Hematopoietic multipotent progenitor cell treated with erythropoietin and hydrocortisone succinate and interleukin-3 and kit ligand, for 15 days (in vitro differentiated cells): ENCODE measurements around the gene TAS1R2.
A peak's percentile ranks its signal among the peaks of the same experiment; 100 is the strongest.
"Not testable (repeated sequence)": the region's sequence is repeated elsewhere in the genome, so short reads cannot be mapped to it uniquely, and the experiment has no call there.

Experiments used
- DNase-seq: peaks from one replicate; pipeline ENCODE4 v3.0.0-alpha.2; 2015; ENCODE audit warnings: low spot score

Gene TAS1R2

GRCh38 chr1:18883636-18884418 is 24.4 kb upstream of the TAS1R2 start:
- peak; percentile 70 for DNase-seq

DNA sequence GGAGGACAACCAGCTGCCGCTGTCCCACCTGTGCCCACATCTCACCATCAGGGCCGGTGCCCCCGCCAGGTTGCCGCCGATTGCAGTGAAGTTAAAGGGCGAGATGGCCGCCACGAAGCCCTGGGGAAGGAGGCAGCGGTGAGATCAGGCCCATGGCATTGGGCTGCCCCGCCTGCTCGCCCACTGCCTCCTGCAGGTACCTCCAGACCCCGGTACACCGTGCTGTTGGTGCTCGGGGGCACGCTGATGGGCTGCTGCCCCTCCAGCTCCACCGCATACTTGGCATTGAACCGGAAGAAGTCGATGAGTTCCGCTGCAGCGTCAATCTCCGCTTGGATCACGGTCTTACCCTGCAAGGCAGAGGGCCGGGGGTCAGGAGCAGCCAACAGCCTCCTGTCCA is 23.6 kb upstream of the TAS1R2 start:
- DNase-seq = no peak

GRCh38 chr1:18882486-18882885 is 23.0 kb upstream of the TAS1R2 start:
- no peak for DNase-seq

DNA sequence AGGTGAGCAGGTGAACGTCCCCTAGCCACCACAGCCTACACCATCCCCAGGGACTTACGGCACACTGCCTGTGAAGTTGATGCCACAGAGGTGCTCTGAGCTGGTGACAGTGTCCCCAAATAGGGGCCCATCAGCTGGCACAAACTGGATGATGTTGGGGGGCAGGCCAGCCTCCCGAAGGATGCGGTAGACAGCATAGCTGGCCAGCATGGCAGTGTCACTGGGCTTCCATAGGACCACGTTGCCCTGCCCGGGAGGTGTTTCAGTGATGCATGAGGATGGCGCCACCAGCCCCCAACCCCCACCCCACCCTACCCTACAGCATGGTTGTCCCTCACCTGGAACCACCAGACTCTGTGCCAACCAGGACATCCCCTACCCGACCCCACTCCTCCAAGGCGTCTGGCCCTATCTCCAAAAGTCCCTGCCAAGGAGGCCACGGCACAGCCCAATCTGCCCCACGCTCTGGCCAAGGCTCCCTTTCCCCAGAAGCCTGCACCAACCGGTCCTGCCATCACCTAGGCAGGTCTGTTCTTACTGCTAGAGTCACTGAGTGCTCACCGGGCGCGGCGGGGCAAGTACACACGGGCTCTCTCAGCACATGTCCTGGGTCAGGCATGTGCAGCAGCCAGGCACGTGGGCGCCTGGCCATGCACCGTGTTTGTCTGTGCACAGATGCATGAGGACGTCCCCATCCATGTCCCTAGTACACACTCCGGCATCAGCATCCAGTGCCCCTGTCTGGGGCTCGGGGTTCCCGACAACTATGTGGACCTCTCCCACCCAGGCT is 22.4 kb upstream of the TAS1R2 start:
- no peak for DNase-seq

- no peak for DNase-seq
Measured at GRCh38 chr1:18881164-18881563, 21.7 kb upstream of the TAS1R2 start.

DNA sequence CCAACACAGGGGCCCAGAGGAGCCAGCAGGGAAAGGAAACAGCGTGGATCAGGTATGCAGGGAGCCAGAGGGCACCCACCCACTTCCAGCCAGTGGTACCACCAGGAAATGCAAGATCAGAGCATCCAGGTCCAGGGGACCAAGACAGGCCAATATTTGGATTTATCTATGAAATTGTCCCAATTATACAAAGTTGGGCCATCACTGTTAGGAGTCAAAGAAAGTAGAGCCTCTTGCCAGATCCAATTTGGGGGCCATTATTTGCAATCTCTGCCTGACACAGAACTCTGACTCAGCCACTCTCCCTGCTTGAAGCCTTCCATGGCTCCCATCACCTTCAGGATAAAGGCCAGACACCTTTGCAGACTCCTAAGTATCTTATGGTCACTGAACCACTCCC is 21.1 kb upstream of the TAS1R2 start:
- DNase-seq = no peak

- no peak for DNase-seq
Measured at GRCh38 chr1:18879791-18880309, 20.4 kb upstream of the TAS1R2 start.

GRCh38 chr1:18879215-18879790 is 19.8 kb upstream of the TAS1R2 start:
- no peak for DNase-seq

DNA sequence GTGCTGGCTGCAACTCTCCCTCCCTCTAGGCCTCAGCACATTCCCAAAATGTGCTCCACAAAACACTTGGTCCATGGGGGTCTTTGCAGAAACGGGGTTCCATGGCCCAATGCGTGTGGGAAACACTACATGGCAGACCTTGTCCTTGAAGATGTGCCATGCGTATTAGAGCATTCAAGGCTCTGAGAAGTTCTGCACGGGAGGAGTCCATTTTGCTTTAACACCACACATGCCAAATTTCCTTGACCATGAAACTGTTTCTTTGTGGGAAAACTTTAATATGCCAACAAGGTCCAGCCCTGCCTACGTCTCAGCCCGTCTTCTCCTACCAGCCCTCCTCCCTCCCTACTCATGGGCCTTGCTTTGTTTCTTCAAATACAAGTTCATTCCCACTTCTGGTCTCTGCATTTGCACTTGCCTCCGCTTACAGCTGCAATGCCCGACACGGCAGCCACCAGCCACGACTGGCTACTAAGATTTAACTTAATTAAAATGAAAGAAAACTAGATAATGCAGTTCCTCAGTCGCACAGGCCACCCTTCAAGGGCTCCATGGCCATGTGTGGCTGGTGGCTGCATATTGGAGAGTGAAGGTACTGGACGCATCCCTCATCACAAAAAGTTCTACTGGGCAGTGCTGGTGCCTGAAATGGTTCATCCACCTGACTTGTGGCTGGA is 19.2 kb upstream of the TAS1R2 start:
- no peak for DNase-seq

GRCh38 chr1:18877282-18877681 is 17.8 kb upstream of the TAS1R2 start:
- DNase-seq = no peak

DNA sequence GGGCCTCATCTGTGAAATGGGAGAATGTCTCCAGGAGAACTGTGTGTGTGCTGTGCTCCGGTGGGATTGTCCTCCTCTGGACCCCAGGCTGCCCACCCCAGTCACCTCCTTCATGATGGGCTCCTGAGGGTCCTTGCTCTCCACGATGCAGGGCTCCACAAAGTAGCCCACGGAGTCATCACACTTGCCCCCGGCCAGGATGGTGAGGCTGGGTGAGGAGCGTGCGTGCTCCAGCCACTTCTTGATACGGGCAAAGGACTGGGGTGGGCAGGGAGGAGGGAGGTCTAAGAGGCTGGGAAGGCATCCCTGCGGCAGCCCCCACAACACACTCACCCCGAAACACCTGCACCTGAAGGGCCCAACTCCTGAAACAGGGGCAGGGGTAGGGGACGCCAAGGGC is 16.8 kb upstream of the TAS1R2 start:
- DNase-seq = no peak

DNA sequence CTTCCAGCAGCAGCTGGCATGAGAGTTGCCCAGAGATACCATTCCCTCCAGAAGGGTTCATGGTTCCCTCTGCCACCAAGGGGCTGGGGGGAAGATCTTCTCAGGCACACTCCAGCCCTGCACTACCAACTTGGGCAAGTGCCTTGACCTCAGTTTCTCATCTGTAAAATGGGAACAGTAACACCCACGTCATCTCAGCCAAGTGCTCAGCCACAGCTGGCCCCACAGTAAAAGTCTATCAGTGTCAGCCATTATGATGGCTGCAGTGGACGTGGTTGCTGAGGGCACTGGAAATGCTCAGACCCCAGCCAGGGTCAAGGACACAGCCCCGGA is 16.3 kb upstream of the TAS1R2 start:
- no peak for DNase-seq

- peak; percentile 65 for DNase-seq
Measured at GRCh38 chr1:18875107-18875795, 15.8 kb upstream of the TAS1R2 start.

DNA sequence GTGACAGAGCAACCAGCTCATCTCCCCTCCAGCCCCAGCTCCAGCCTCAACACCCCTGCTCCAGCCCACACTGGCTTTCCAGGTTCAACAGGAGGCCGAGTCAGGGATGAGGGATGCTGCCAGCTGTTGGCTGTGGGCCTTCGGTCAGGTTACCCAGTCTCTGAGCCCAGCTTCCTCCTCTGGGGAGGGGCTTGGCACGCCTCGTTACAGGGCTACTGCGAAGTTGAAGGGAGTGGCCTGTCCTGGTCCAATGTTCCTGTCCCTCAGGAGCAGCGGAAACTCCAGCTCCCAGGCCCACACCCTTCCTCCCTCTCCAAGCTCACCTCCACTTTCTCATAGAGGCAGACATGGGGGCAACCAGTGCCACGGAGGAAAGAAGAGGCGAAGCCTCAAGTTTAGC is 15.1 kb upstream of the TAS1R2 start:
- no peak for DNase-seq

DNA sequence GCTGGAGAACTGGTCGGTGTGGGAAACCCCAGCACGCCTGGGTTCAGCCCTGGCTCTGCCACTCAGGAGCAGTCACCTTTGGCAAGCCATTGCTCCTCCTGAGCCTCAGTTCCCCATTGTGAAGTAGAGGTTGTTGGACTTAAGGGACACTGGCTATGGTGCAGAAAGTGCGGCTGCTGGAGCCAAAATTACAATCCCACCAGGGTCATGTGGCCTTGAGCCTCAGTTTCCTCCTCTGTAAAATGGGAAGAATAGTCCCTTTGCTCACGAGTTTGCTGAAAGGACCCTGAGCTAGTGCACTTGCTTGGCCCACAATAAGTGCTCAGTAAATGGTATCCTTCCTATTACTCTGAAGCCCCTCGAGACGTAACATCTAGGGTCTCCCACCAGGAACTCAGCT is 14.6 kb upstream of the TAS1R2 start:
- DNase-seq = no peak

DNA sequence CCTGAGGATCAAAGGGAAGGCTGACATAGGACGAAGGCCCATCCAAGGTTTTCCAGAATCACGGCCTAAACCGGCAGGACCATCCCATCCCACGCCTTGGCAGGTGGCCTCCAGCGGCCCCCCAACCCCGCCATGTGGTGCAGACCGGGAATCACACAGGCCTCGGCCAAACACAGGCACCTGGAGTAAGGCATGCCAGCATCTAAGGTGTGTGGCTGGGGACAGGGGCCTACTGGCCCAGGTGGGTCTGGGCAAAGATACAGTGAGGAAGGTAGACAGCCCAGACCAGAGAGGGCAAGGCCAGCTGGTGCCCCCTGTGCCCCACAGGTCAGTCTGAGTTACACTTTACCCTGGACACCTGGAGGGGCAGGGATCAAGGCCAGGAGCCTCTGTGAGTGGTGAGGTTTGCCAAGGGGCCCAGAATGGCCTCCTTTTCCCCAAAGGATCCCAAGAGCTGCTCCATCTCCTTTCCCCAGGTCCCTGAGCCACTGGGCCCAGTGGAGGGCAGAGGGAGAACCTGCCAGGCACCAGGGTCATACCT is 12.7 kb upstream of the TAS1R2 start:
- no peak for DNase-seq

GRCh38 chr1:18871401-18872070 is 12.1 kb upstream of the TAS1R2 start:
- no peak for DNase-seq

DNA sequence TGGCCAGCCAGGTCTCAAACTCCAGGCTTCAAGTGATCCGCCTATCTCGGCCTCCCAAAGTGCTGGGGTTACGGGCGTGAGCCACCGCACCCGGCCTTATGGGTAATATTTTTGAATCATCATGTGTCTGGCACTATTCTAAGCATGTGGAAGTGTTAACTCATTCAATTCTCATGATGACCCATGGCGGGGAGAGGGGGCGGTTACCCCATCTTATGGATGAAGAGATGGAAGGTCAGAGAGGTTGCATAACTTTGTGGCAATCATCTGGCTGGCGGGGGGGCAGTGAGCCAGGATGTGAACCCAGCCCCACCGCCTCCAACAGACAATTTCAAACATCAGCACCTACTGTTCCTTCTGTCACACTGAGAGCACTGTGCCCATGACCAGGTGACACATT is 11.5 kb upstream of the TAS1R2 start:
- no peak for DNase-seq

DNA sequence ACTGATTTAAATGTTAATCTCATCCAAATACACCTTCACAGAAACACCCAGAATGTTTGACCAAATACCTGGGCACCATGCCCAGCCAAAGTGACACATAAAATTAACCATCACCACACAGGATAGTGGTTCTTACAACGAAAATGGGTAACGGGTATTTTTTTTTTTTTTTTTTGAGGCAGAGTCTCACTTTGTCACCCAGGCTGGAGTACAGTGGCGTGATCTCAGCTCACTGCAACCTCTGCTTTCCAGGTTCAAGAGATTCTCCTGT is 11.1 kb upstream of the TAS1R2 start:
- not testable (repeated sequence) for DNase-seq

DNA sequence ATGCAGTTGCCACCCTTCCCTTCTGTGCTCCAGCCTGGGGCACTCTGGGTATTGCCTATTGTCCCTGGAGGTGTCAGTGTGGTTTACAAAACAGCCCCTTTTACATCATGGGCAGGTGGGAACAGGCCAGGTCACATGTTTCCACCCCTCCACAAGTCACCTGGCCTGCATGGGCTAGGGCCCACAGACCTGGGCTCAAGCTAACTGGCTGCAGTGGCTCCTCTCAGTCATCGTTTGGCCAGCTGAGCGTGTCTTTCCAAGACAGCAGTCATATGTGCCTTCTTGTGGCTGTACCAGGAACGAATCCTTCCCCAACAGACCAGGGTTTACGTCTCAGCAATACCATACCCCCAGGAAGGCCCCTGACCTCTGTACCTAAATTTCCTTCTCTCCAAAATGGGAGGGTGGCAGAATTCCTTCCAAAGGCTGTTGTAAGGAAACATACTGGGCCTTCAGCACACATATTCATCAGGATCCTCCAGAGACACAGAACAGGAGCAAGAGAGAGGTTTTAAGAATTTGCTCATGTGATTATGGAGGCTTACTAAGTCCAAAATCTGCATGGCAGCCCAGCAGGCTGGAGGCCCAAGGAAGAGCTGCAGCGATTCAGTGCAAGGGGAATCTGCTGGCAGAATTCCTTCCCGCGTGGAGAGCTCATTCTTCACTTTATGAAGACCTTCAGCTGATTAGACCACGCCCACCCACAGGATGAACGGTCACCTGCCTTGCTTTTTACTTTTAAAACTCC is 10.6 kb upstream of the TAS1R2 start:
- DNase-seq = no peak
